Stimulated activated effector memory CD8-positive, alpha-beta T cell treated with anti-CD3 and anti-CD28 coated beads, Interleukin-12 subunit alpha, Interleukin-12 subunit beta, amount 100 ng/mL, for 72 hours (primary cell): ENCODE measurements around the gene ITGA3.
"Not testable (repeated sequence)": the region's sequence is repeated elsewhere in the genome, so short reads cannot be mapped to it uniquely, and the experiment has no call there.

ENCODE experiments used
- ATAC-seq: fragments of 150-1000 bp; cut with Tn5 transposase; 2 replicates; pipeline ENCODE4 v1.10.0; 2021
- DNase-seq, 2 donors: peaks; one replicate each; pipeline ENCODE4 v3.0.0; 2021 to 2022; ENCODE audit warnings: low spot score in 2 of 2
- H3K27ac Mint-ChIP-seq: one replicate; pipeline ENCODE4 v1.8.0; 2022; ENCODE audit warnings: mild to moderate bottlenecking, mixed read lengths
- H3K36me3 Mint-ChIP-seq: one replicate; pipeline ENCODE4 v1.8.0; 2022; ENCODE audit warnings: mild to moderate bottlenecking, mixed read lengths
- H3K4me1 Mint-ChIP-seq: one replicate; pipeline ENCODE4 v1.8.0; 2022; ENCODE audit warnings: mixed read lengths
- H3K4me3 Mint-ChIP-seq: one replicate; pipeline ENCODE4 v1.8.0; 2022; ENCODE audit warnings: mild to moderate bottlenecking, mixed read lengths
- H3K9me3 Mint-ChIP-seq: one replicate; pipeline ENCODE4 v1.8.0; 2022; ENCODE audit warnings: mixed read lengths

The ITGA3 gene

DNA sequence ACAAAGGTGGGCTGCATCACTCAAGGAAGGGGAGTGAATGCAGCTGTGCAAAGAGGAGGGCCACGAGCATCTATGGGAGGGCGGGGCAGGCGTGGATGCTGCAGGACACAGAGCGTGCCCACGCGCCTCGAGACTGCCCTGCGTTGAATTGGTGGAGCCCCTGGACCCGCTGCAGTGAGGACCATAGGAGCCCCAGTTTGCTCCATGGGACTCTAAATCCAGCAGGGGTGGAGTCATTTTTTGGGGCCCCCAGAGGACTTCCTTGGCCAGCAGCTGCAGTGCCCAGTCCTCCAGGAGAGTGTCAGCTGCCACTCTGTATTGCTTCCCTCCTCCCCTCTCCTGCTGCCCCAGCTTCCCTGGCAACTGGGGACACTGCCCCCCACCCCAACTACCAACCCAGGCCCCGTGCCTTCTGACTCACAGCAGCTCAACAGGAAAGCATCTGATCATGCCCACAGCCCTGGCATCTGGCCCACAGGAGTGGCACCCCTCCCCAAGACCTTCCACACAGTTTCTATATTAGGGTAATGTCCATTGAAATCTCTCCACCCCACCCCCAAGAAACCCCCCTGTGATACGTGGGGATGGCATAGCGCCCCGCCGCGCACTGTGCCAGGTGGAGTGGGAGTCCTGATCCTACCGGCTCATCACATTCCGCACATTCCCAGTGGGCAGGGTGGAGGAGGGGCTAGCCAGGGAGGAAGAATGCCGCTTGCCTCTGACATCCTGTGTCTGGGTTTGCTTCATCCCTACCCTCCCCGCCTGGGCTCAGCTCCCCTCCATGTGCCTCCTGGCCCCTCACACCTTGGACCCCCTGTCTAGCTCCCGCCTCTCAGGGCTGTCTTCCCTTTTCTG is 27.8 kb upstream of the ITGA3 start:
- H3K4me1 Mint-ChIP-seq: peaks cover 10% of the 10 kb centered on the region
- H3K9me3 Mint-ChIP-seq: no peaks in the 10 kb centered on the region
- H3K4me3 Mint-ChIP-seq: peak overlapping the region; percentile 49
- no peak overlapping the region for H3K27ac Mint-ChIP-seq
- ATAC-seq (no peak), DNase-seq (no peak)
- H3K36me3 Mint-ChIP-seq: no peaks in the 10 kb centered on the region

DNA sequence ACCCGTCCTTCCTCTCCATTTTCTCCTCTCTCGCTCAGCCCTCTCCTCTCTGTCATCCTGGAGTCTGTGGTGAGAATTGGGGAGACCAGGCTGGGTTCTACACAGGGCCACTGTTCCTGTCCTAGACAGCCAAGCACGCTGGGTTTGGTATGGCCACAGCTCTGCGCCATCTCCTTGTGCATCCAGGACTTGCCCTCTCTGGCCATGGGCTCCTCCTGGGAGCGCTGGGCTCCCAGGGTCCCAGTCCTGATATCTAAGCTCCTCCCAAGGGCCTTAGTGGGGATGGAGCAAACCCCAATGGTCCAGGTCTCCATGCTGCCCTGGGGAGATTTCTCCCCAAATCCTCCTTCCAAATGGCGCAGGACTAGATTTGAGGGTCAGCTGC is 27.2 kb upstream of the ITGA3 start:
- Mint-ChIP-seq H3K36me3 (no peaks in the 10 kb centered on the region), H3K4me3 (no peak overlapping the region), H3K4me1 (peaks cover 10% of the 10 kb centered on the region), H3K9me3 (no peaks in the 10 kb centered on the region), H3K27ac (no peak overlapping the region)
- DNase-seq (no peak), ATAC-seq (no peak)

DNA sequence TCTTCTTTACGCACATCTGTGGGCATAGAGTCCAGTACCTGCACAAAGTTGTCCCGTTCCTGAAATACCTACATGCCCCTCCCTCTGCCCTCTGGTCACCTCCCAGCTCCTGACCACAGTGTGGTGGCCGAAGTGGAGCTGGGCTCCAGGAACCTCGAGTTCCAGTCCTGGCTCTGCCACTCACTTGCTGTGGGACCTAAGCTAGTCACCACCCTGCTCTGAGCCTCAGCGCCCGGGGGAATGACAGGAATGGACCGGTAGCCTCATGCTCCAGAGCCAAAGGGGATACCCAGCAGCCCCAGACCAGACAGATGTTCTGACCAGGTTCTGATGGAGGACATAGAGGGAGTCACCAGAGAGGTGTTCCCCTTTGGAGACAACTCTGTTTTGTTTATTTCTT is 26.7 kb upstream of the ITGA3 start:
- no peaks in the 10 kb centered on the region for H3K36me3 Mint-ChIP-seq

DNA sequence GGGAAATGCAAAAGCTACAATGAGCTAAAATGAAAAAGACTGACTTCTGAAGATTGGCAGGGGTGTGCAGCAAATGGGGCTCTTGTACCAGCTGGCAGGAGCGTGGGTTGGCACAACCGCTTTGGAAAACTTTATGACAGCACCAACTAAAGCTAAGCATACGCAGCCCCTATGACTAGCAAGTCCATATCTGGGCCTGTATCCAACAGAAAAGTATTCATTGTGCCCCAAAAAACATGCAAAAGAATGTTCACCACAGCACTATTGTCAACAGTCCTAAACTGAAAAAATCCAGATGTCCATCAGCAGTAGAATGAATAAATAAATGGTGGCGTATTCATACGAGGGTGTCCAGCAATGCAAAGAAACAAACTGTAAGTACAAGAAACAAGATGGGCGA is 22.6 kb upstream of the ITGA3 start:
- Mint-ChIP-seq H3K36me3 (no peaks in the 10 kb centered on the region), H3K4me1 (no peaks in the 10 kb centered on the region), H3K27ac (no peak overlapping the region), H3K4me3 (no peak overlapping the region), H3K9me3 (no peaks in the 10 kb centered on the region)
- no peak for DNase-seq
- ATAC-seq: no peak

More for the DNA sequence above, 26.7 kb upstream of the ITGA3 start:
- H3K27ac Mint-ChIP-seq: no peak overlapping the region
- DNase-seq: no peak
- peaks cover 10% of the 10 kb centered on the region for H3K4me1 Mint-ChIP-seq
- ATAC-seq: no peak
- H3K4me3 Mint-ChIP-seq: no peak overlapping the region
- H3K9me3 Mint-ChIP-seq: no peaks in the 10 kb centered on the region

DNA sequence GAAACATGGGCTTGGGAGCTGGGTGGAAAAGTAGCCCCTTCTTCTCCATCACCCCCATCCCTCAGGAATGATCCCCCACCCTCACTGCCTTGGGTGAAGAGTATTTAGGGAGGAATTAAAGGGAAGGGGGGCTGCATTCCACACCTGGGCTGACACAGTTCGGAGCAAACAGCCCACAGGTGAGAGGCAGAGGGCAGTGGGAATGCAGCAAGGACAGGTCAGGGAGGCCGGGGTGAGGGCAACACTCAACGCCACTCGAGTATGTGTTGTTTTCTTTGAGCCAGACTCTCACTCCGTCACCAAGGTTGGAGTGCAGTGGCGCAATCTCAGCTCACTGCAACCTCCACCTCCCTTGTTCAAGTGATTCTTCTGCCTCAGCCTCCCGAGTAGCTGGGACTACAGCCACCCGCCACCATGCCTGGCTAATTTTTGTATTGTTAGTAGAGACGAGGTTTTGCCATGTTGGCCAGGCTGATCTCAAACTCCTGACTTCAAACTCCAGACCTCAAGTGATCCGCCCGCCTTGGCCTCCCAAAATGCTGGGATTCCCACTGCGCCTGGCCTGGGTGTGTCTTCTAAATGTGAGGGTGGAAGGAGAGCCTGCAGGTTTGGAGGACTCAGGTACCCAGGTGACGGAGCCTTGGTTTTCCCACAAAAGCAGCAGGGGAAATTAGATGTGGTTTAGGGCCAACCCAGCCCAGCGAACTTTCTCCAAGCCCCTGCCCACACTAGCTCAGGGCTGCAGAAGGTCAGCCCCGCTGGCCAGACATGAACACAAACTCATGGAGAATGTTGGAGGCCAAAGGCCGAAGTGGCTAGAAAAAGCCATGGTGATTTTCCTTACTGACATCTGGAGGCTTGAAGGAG is 21.2 kb upstream of the ITGA3 start:
- Mint-ChIP-seq H3K4me3 (no peak overlapping the region), H3K4me1 (no peaks in the 10 kb centered on the region), H3K36me3 (no peaks in the 10 kb centered on the region), H3K9me3 (no peaks in the 10 kb centered on the region), H3K27ac (no peak overlapping the region)
- DNase-seq (no peak), ATAC-seq (no peak)

DNA sequence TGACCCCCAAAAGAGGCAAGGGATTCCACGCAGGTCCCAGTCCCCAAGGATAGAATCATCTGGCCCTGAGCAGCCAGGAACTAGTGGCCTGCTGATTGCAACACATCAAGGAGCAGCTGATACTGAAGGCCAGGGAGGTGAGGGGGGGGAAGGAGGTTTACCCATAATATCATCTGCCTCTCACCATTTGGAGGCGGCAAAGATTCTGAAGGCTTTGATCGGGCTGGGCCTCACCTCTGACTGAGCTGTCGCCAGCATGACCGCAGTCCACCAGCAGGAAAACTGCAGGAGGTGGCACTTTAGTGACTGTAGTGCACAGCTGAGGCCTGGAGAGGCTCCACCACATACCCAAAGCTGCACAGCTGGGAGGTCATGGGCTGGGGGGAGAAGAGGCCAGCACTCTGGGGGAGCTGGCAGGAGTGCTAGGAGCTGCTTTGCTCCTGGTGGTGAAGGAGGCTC is 20.5 kb upstream of the ITGA3 start:
- Mint-ChIP-seq H3K4me1 (no peaks in the 10 kb centered on the region), H3K36me3 (no peaks in the 10 kb centered on the region), H3K9me3 (no peaks in the 10 kb centered on the region), H3K4me3 (no peak overlapping the region), H3K27ac (no peak overlapping the region)
- DNase-seq (no peak), ATAC-seq (peak; percentile 12)

DNA sequence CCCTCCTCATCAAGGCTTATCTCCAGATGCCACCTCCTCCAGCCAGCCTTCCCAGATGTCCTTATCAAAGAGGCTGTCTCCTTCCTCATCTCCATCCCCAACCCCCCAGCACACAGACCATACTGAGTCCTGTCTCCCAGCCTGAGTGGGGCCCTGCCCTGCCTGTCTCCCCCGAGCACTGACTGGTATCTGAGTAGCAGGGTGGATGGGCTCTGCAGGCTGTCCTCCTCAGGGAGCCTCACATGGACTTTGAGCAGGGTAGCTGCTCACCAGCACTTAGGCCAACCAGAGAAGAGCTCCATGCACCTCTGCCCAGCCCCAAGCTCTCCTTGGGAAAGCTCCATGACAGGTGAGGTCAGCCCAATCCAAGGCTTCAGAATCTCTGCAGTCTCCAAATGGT is 20.0 kb upstream of the ITGA3 start:
- Mint-ChIP-seq H3K27ac (no peak overlapping the region), H3K36me3 (no peaks in the 10 kb centered on the region), H3K4me3 (no peak overlapping the region), H3K4me1 (no peaks in the 10 kb centered on the region), H3K9me3 (no peaks in the 10 kb centered on the region)
- DNase-seq (no peak), ATAC-seq (peak; percentile 42)

DNA sequence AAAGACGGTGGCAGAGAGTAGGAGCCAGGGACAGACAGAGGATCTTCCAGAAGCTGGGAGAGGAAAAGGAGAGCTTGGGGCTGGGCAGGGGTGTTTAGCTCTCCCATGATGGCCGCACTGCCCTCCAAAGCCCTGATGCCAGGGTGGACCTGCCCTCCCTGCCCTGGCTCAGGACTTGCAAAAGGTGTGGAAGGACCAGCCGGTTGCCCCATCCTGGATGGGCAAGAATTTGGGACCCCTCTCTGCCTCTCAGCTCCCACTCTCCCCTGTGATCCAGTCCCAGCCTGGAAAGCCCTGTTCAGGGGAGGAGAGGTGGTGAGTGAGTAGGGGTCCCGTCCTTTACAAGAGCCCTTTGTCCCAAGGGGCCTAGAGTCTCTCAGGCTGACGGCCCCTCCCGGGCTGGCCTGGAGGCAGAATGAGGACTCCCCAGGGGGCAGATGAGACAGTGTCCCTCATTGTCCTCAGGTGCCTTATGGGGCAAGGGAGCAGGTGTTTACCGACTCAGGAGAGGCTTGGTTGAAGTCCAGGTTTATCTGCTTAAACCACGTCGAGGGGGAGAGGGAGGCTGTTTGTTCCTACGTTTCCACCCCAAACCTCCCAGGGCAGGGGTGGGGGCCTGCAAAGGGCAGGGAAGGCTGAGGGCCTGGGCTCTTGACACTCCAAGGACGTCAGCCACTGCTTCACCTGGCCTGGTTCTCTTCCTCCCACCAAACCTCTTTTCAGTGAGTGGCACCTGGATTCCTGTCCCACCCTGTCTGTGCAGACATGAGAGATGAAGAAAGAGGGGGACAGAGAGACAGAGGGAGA is 19.3 kb upstream of the ITGA3 start:
- Mint-ChIP-seq H3K9me3 (no peaks in the 10 kb centered on the region), H3K4me1 (no peaks in the 10 kb centered on the region), H3K36me3 (no peaks in the 10 kb centered on the region), H3K27ac (peak overlapping the region; percentile 50), H3K4me3 (no peak overlapping the region)
- ATAC-seq (no peak), DNase-seq (no peak)

DNA sequence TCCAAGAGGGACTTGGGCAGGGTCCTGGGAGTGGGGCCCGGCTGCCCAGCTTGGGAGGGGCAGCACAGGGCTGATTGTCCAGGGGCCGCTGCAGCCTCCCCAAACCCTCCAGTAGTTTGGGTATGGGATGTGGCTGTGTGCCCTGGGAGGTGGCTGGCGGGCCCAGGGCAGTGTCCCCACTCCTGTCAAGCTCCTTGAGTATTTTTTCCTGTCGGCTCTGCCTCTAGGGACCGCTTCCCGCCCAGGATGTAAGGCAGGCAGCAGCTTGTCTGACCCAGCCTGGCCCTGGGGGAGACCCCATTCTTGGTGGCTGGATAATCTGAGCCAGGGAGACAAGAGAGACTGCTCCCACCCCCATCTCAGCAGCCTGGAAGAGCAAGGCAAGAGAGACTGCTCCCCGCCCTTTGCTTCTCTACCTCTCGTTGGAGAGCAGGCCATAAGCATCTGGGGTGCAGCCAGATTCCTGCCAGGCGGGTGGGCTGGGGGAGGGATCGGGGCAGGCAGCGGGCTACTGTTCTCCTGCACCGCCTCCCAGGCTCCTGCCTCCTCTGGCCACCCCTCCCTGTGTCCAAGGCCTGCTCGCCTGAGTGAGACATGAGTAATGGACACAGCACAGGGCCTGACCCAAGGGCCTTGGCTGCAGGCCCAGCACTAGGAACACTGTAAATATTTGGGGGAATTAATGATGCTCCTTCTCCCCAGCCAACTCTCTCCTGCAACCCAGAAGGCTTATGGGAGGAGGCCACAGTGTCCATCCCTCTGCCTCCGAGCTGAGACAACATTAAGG is 18.4 kb upstream of the ITGA3 start:
- H3K4me1 Mint-ChIP-seq: no peaks in the 10 kb centered on the region
- H3K9me3 Mint-ChIP-seq: no peaks in the 10 kb centered on the region
- no peak for ATAC-seq
- H3K4me3 Mint-ChIP-seq: no peak overlapping the region
- no peak overlapping the region for H3K27ac Mint-ChIP-seq
- no peaks in the 10 kb centered on the region for H3K36me3 Mint-ChIP-seq
- no peak for DNase-seq

DNA sequence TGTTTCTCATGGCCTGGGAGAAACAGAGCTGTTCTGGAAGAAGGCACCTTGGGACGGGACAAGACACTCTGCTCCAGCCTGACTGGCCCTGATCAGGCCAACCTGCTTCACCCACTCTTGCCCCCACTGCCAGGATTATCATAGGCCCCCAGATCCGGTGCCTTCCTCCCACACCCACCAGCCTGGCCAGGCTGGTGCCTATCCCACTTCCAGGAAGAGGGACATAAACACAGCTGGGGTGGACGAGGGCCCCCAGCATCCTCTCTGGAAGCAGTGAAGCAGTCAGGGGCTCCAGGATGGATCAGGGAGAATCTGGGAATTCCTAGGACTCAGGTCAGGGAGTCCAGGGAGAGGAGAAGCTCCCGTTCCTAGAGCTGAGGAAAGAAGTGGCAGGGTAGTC is 16.9 kb upstream of the ITGA3 start:
- no peaks in the 10 kb centered on the region for H3K4me1 Mint-ChIP-seq
- no peaks in the 10 kb centered on the region for H3K9me3 Mint-ChIP-seq
- H3K4me3 Mint-ChIP-seq: no peak overlapping the region
- no peak overlapping the region for H3K27ac Mint-ChIP-seq
- DNase-seq: no peak
- ATAC-seq: no peak
- no peaks in the 10 kb centered on the region for H3K36me3 Mint-ChIP-seq

DNA sequence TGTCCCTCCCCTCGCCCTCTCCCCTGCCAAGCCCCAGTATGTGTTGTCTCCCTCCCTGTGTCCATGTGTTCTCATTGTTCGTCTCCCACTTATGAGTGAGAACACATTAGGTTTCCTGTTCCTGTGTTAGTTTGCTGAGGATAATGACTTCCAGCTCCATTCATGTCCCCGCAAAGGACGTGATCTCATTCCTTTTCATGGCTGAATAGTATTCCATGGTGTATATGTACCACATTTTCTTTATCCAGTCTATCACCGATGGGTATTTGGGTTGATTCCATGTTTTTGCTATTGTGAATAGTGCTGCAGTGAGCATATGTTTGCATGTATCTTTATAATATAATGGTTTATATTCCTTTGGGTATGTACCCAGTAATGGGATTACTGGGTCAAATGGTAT is 15.4 kb upstream of the ITGA3 start:
- H3K4me1 Mint-ChIP-seq, DNase-seq, H3K36me3 Mint-ChIP-seq, ATAC-seq, H3K4me3 Mint-ChIP-seq, H3K9me3 Mint-ChIP-seq: not testable (repeated sequence)
- peak overlapping the region; percentile 37 for H3K27ac Mint-ChIP-seq

DNA sequence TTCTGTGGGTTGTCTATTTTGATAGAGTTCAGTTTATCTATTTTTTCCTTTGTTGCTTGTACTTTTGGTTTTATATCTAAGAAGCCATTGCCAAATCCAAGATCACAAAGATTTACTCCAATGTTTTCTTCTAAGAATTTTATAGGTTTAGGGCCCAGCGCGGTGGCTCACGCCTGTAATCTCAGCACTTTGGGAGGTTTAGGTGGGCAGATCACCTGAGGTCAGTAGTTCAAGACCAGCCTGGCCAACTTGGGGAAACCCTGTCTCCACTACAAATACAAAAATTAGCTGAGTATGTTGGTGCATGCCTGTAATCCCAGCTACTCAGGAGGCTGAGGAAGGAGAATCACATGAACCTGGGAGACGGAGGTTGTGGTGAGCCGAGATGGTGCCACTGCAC is 13.7 kb upstream of the ITGA3 start:
- no peak for ATAC-seq
- no peaks in the 10 kb centered on the region for H3K9me3 Mint-ChIP-seq
- peaks cover 8% of the 10 kb centered on the region for H3K4me1 Mint-ChIP-seq
- no peak for DNase-seq
- no peak overlapping the region for H3K27ac Mint-ChIP-seq
- no peak overlapping the region for H3K4me3 Mint-ChIP-seq
- H3K36me3 Mint-ChIP-seq: no peaks in the 10 kb centered on the region

DNA sequence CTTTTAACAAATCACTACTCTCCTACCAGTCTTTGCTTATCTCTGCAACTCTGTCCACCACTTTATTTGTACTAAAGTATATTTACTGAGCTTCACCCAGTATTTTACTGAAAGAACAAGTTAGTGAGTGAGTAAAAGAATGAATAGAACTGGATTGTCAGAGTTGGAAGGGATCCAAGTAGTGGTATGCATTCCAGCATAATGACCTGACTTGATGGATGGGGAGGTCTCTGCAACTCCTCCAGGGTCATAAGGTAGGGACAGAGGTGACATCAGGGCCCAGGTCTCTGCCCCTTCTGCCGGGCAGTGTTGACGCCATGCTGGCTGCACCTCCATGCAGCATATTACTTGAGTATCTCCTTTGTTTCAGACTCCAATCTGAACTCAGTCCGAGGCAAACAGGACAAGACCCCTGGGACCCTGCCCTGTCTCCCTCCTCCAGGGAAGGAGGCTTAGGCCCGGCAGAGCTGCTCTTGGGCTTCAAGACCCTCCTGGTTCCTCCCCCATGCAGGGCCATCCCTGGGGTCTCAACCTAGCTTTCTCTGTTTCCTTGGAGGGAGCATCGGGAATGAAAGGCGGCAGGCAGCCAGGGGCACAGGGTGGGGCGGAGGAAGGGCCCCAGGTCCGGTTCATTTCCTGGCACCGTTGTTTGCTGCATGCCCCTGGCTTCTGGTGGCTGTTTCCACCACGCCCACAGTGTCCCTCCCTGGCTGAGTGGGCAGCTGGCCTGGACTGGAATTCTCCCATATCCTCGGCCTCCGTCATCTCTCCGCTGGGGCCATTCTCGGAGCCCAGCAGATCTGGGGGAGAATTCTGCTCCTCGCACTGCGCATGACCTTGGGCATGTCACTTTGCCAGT is 12.4 kb upstream of the ITGA3 start:
- DNase-seq (no peak), ATAC-seq (no peak)
- H3K4me1 Mint-ChIP-seq: peaks cover 17% of the 10 kb centered on the region
- H3K4me3 Mint-ChIP-seq: no peak overlapping the region
- H3K36me3 Mint-ChIP-seq: no peaks in the 10 kb centered on the region
- H3K27ac Mint-ChIP-seq: no peak overlapping the region
- H3K9me3 Mint-ChIP-seq: no peaks in the 10 kb centered on the region

DNA sequence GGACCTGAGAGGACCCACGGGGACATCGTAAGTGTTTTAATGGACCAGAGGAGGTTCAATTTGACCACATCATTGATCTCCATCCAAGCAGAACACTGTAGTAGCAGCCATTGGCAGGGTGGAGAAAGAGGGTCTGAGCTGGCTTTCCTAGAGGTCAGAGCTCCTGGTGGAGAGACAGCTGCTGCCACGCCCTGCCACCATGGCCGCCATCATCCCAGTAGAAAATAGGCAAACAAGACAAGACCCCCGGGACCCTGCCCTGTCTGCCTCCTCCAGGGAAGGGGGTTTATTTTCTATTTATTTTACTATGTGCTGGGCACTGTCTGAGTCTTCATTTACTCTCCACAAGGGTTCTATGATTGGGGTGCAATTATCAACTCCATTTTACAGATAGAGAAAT is 11.4 kb upstream of the ITGA3 start:
- H3K27ac Mint-ChIP-seq: no peak overlapping the region
- H3K9me3 Mint-ChIP-seq: no peaks in the 10 kb centered on the region
- no peak overlapping the region for H3K4me3 Mint-ChIP-seq
- H3K36me3 Mint-ChIP-seq: no peaks in the 10 kb centered on the region
- ATAC-seq (no peak), DNase-seq (no peak)
- H3K4me1 Mint-ChIP-seq: peaks cover 26% of the 10 kb centered on the region
